ENCODE results near the gene PIEZO2.

Gene PIEZO2

DNA sequence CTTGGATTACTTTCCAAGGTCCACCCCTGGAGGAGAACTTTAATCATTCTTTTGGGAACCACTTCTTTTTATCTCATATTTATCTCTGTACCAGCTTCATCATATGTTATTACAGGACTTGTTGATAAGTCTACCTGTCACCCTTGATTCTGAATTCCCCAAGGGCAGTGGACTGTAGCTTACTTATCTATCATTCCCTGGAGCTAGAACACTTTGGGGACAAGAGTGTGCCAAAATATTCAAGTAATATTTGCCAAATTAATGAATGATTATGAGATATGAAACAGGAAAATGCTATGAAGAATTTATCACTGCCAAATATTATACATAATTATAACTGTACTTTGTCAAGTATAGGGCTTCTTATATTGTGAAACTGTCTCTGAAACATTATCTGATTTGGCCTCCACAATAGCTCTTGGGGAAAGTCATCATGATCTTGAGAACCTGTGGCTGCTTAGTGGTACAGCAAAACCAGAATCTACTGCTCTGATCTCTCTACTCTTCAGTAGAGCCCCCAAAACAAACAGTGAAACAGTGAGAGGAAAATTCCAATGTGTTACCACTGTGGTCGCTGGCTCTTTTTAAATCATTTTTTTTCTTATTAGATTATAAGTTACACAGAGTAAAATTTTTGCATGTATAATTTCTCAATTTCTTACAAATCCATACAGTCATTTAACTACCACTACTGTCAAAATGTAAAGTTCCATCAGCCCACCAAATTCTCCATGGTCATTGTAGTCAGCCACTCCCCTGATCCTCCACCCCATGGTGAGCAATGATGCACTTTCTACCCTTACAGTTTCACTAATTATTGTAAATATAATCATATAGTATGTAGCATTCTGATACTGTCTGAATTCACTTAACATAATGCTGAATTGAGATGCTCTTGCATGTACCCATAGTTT lies 197.5 kb downstream of the PIEZO2 start:
- in situ Hi-C loops (cut with MboI; ENCODE audit: low sequenced_read_pairs): no loop called here

GRCh38 chr18:10950876-10951630 lies 198.3 kb downstream of the PIEZO2 start:
- no peaks in the 10 kb centered on the region for H3K4me1 ChIP-seq
- DNase-seq (ENCODE audit: low spot score in 2 of 2): no peak
- H3K9me3 ChIP-seq: no peaks in the 10 kb centered on the region; the same call in 1 of the 2 replicates
- H3K36me3 ChIP-seq (replicated peaks): no peaks in the 10 kb centered on the region
- H3K27me3 ChIP-seq (ENCODE audit: low read depth): no peaks in the 10 kb centered on the region
- in situ Hi-C loops (cut with MboI; ENCODE audit: low sequenced_read_pairs): no loop called here
- H3K4me3 ChIP-seq: no peak overlapping the region

More for the DNA sequence above, 197.5 kb downstream of the PIEZO2 start:
- H3K27me3 ChIP-seq (ENCODE audit: low read depth): no peaks in the 10 kb centered on the region
- no peak for DNase-seq (ENCODE audit: low spot score in 2 of 2)
- no peaks in the 10 kb centered on the region for H3K4me1 ChIP-seq
- no peaks in the 10 kb centered on the region; the same call in 1 of the 2 replicates for H3K9me3 ChIP-seq
- H3K36me3 ChIP-seq (replicated peaks): no peaks in the 10 kb centered on the region
- no peak overlapping the region for H3K4me3 ChIP-seq

DNA sequence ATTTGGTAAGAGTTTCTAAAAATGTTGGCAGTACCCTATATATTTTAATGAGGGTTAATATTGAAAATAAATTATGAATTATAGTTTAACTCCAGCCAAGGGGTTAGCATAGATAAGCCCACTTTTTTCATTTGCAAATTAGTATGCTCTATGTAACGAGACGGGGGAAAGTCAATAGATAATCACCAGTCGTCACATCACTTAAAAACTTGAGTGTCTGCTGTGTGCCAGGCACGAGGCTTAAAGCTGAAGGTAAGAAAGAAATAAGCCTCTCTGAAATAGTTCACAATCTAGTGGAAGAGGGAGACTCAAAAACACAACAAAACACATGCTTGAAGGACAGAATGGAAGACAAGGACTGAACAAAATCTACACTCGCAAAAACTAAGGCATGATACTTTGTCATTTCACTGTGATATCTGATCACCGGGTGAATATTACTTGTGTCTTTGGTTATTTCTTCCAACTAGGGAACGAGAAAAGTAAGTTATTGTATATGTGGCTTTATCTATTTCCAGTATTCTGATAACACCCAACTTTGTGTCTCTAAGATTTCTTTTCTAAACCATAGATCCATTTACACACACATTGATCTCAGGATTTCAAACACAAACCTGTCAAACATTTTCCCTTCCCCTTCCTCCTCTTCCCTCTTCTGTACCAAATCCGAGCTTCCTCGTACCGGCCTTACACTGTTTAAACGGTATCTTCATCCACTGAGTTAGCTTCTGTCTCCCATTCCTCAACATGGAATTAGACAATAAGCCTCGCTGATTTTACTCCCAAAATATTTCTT lies 199.1 kb downstream of the PIEZO2 start:
- Histone ChIP-seq H3K4me1 (no peaks in the 10 kb centered on the region), H3K27me3 (ENCODE audit: low read depth) (no peaks in the 10 kb centered on the region), H3K4me3 (no peak overlapping the region), H3K36me3 (replicated peaks) (no peaks in the 10 kb centered on the region), H3K9me3 (no peaks in the 10 kb centered on the region; the same call in 1 of the 2 replicates)
- no peak for DNase-seq (ENCODE audit: low spot score in 2 of 2)
- in situ Hi-C loops (cut with MboI; ENCODE audit: low sequenced_read_pairs): no loop called here

DNA sequence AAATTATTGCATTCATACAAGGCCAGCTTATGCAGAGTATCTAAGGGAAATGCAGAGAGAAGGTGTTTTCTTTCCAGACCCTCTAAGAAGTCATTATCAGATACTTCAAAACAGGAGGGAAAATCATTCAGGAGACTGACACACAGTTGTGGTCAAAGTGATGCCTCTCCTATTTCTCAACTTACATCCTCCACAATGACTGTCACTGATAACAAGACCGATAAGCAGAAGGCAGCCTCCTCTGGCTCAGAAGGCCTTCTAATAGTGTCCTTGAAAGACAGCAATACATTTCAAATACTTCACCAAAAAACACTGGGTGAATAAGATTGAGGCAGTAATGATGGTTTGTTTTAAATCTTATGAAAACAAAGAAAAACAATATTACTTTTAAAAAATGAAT lies 199.7 kb downstream of the PIEZO2 start:
- no peaks in the 10 kb centered on the region; the same call in 1 of the 2 replicates for H3K9me3 ChIP-seq
- H3K4me1 ChIP-seq: no peaks in the 10 kb centered on the region
- no peaks in the 10 kb centered on the region for H3K27me3 ChIP-seq (ENCODE audit: low read depth)
- in situ Hi-C loops (cut with MboI; ENCODE audit: low sequenced_read_pairs): loop anchor here (25.0 kb wide), 1 partner anchor 287 kb away; no protein-coding TSS in a partner anchor
- H3K4me3 ChIP-seq: no peak overlapping the region
- H3K36me3 ChIP-seq (replicated peaks): no peaks in the 10 kb centered on the region
- no peak for DNase-seq (ENCODE audit: low spot score in 2 of 2)

DNA sequence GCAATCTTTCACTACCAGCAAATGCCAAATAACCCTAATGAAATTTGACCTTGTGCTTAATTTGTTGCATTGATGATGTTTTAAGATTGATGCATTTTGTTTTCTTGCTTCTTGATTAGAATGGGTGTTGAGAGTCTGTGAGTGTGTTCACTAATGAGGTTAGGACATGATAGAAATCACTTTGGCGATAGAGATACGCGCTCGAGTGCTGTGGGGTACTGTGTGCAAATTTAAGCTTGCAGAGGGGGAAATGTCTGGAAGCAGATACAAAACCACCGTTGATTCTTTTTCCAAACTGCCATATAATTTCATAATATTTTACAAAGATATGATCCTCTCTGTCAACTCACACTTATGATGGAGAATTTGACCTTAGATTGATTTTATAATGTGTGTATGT lies 200.9 kb downstream of the PIEZO2 start:
- Histone ChIP-seq H3K4me3 (no peak overlapping the region), H3K36me3 (replicated peaks) (no peaks in the 10 kb centered on the region), H3K4me1 (no peaks in the 10 kb centered on the region), H3K9me3 (no peaks in the 10 kb centered on the region; the same call in 1 of the 2 replicates), H3K27me3 (ENCODE audit: low read depth) (no peaks in the 10 kb centered on the region)
- in situ Hi-C loops (cut with MboI; ENCODE audit: low sequenced_read_pairs): loop anchor here (25.0 kb wide), 1 partner anchor 286 kb away; no protein-coding TSS in a partner anchor
- no peak for DNase-seq (ENCODE audit: low spot score in 2 of 2)

DNA sequence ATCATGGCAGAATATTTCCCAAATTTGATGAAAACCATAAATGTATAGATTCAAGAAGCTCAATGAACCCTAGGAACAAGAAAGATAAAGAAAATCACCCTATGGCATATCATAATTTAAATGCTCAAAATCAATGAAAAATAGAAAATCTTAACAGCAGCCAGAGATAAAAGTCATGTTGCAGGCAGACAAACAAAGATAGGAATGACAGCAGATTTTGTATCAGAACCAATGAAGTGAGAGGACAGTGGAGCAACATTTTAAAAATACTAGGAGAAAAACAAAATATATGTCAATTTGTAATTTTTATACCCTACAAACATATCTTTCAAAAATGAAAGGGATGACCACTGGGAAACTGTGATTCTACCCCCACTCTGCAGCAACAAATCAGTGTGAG lies 203.3 kb downstream of the PIEZO2 start:
- no peak overlapping the region for H3K4me3 ChIP-seq
- in situ Hi-C loops (cut with MboI; ENCODE audit: low sequenced_read_pairs): loop anchor here (25.0 kb wide), 1 partner anchor 284 kb away; no protein-coding TSS in a partner anchor
- H3K27me3 ChIP-seq (ENCODE audit: low read depth): no peaks in the 10 kb centered on the region
- no peaks in the 10 kb centered on the region; the same call in 1 of the 2 replicates for H3K9me3 ChIP-seq
- no peaks in the 10 kb centered on the region for H3K4me1 ChIP-seq
- no peaks in the 10 kb centered on the region for H3K36me3 ChIP-seq (replicated peaks)
- DNase-seq (ENCODE audit: low spot score in 2 of 2): no peak

- DNase-seq (ENCODE audit: low spot score in 2 of 2): no peak
- Histone ChIP-seq H3K9me3 (no peaks in the 10 kb centered on the region; the same call in 1 of the 2 replicates), H3K36me3 (replicated peaks) (no peaks in the 10 kb centered on the region), H3K4me1 (no peaks in the 10 kb centered on the region), H3K27me3 (ENCODE audit: low read depth) (no peaks in the 10 kb centered on the region), H3K4me3 (no peak overlapping the region)
- in situ Hi-C loops (cut with MboI; ENCODE audit: low sequenced_read_pairs): loop anchor here (25.0 kb wide), 1 partner anchor 281 kb away; no protein-coding TSS in a partner anchor
These were observed 206.4 kb downstream of the PIEZO2 start for GRCh38 chr18:10942998-10943397.

- H3K4me1 ChIP-seq: no peaks in the 10 kb centered on the region
- in situ Hi-C loops (cut with MboI; ENCODE audit: low sequenced_read_pairs): loop anchor here (25.0 kb wide), 1 partner anchor 278 kb away; no protein-coding TSS in a partner anchor
- H3K4me3 ChIP-seq: no peak overlapping the region
- no peaks in the 10 kb centered on the region for H3K36me3 ChIP-seq (replicated peaks)
- DNase-seq (ENCODE audit: low spot score in 2 of 2): no peak
- no peaks in the 10 kb centered on the region for H3K9me3 ChIP-seq
- no peaks in the 10 kb centered on the region for H3K27me3 ChIP-seq (ENCODE audit: low read depth)
These were observed 209.5 kb downstream of the PIEZO2 start for GRCh38 chr18:10939822-10940221.

GRCh38 chr18:10937743-10938640 lies 211.4 kb downstream of the PIEZO2 start:
- H3K9me3 ChIP-seq: no peaks in the 10 kb centered on the region
- H3K4me1 ChIP-seq: no peaks in the 10 kb centered on the region
- no peaks in the 10 kb centered on the region for H3K27me3 ChIP-seq (ENCODE audit: low read depth)
- H3K4me3 ChIP-seq: no peak overlapping the region
- in situ Hi-C loops (cut with MboI; ENCODE audit: low sequenced_read_pairs): loop anchor here (25.0 kb wide), 1 partner anchor 276 kb away; no protein-coding TSS in a partner anchor
- DNase-seq (ENCODE audit: low spot score in 2 of 2): no peak
- H3K36me3 ChIP-seq (replicated peaks): no peaks in the 10 kb centered on the region

DNA sequence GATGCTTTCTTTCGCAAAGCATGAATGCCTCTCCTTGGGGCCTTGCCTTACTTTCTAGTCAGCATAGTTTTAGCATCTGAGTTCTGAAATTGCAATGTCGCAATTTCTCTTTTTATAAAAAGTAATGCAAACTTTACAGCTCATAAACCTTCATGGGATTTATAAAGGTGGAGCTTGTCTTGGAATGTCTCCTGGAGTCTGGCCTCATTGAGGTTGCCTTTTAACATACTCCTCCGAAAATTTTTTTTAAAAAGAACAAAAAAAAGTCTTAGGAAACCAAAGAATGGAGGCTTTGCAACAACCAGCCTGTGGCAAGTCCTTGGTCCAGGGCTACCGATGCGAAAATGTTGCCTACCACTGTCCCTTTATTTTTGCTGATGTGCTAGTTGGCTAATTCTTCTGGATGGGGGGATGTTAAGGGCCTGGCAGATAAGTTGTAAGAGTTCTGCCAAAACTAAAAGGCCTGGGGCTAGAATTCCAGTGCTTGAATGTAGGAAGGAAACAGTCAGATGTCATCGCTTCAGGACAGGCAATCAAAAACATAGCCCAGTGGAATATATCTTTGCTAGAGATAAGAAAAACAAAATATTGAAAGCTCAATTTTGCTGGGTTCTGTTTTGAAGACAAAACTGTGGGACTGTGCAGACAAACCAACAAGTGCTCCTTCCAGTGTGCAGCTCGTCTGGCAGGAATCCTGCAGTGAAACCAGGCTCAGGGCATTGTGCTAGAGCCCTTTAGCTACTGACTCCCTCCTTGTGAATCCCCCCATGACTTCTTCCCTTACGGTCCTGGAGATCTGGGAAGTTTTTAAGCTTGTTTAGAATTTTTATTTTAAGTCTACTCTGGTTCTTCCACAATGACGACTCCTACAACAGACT lies 213.0 kb downstream of the PIEZO2 start:
- in situ Hi-C loops (cut with MboI; ENCODE audit: low sequenced_read_pairs): loop anchor here (25.0 kb wide), 1 partner anchor 274 kb away; no protein-coding TSS in a partner anchor
- no peak for DNase-seq (ENCODE audit: low spot score in 2 of 2)
- no peaks in the 10 kb centered on the region for H3K9me3 ChIP-seq
- no peaks in the 10 kb centered on the region for H3K36me3 ChIP-seq (replicated peaks)
- no peaks in the 10 kb centered on the region for H3K4me1 ChIP-seq
- H3K27me3 ChIP-seq (ENCODE audit: low read depth): no peaks in the 10 kb centered on the region
- H3K4me3 ChIP-seq: no peak overlapping the region

- Histone ChIP-seq H3K27me3 (ENCODE audit: low read depth) (no peaks in the 10 kb centered on the region), H3K4me1 (no peaks in the 10 kb centered on the region), H3K4me3 (no peak overlapping the region), H3K36me3 (replicated peaks) (no peaks in the 10 kb centered on the region), H3K9me3 (no peaks in the 10 kb centered on the region)
- in situ Hi-C loops (cut with MboI; ENCODE audit: low sequenced_read_pairs): loop anchor here (25.0 kb wide), 1 partner anchor 273 kb away; no protein-coding TSS in a partner anchor
- no peak for DNase-seq (ENCODE audit: low spot score in 2 of 2)
These were observed 213.8 kb downstream of the PIEZO2 start for GRCh38 chr18:10935588-10935987.
